ENCODE results near the gene NUDT21.

DNA sequence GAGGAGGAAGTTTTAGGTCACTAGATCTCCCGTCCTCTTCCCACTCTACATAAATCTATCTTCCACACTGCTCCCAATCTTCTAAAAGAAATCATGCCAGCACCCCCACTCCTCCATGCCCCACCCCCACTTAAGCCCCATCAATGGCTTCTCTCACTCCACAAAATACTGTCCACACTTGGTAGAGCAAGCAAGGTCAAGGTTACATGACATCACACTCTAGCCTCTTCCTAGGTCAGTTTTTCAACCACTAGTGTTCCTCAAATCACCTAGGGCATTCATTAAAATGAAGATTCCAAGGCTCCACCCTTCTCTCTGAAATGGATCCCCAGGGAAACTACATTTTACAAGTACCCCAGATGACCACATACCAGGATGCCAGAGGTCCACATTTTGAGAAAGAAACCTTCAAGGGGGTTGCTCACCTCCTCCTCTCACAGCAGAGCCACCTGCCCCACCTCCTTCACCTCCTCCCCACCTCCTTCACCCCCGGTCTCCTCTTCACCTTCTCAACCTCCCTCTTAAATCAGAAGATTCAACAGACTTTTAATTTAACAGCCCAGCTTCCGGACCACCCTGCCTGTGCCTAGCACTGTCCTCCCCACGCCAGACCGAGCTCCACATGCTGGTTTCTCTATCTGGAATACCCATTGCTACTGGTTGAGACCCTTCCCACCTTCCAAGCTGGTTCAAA, 29.0 kb downstream of the NUDT21 start:
- TF ChIP-seq, protein P1, sequence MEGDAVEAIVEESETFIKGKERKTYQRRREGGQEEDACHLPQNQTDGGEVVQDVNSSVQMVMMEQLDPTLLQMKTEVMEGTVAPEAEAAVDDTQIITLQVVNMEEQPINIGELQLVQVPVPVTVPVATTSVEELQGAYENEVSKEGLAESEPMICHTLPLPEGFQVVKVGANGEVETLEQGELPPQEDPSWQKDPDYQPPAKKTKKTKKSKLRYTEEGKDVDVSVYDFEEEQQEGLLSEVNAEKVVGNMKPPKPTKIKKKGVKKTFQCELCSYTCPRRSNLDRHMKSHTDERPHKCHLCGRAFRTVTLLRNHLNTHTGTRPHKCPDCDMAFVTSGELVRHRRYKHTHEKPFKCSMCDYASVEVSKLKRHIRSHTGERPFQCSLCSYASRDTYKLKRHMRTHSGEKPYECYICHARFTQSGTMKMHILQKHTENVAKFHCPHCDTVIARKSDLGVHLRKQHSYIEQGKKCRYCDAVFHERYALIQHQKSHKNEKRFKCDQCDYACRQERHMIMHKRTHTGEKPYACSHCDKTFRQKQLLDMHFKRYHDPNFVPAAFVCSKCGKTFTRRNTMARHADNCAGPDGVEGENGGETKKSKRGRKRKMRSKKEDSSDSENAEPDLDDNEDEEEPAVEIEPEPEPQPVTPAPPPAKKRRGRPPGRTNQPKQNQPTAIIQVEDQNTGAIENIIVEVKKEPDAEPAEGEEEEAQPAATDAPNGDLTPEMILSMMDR (conservative IDR thresholded peaks at IDR 0.05): no peak
- no peak for TF ChIP-seq EZH2 (IDR thresholded peaks at IDR 0.05; ENCODE audit: low read depth)
